CD4-positive, alpha-beta T cell (primary cell): ENCODE results near the gene DYRK1A. TPM values are rescaled to one million over a fixed set of nuclear protein-coding genes. Genes with fewer than 3 reads are reported as not detected.

Source experiments
- ATAC-seq: fragments of 200-7000 bp; cut with Tn5 transposase; one replicate; pipeline ENCODE4 v1.10.0; 2022; ENCODE audit warnings: mild to moderate bottlenecking; ENCODE audit not compliant: poor library complexity
- CTCF ChIA-PET: fragments of 350-600 bp; sonication (Branson Sonifier 250); formaldehyde crosslinking; loops from one replicate; lab custom pipeline; 2021; ENCODE audit warnings: antibody characterized with exemption, inconsistent platforms; lab: Charles Lee
- POLR2A ChIA-PET: fragments of 350-600 bp; sonication (Branson Sonifier 250); formaldehyde crosslinking; loops from one replicate; lab custom pipeline; 2021; ENCODE audit warnings: antibody characterized with exemption, inconsistent platforms; lab: Charles Lee
- DNase-seq, 14 experiments: peaks; one replicate each; pipeline ENCODE4 v3.0.0-alpha.2; 2013 to 2020; ENCODE audit warnings: mixed read lengths in 2 of 14
- H3K27ac ChIP-seq, 2 donors: one replicate each; pipeline versions ENCODE4 v1.5.1 to v1.7.0; 2013; ENCODE audit warnings: low read length in 2 of 2, low read depth in 1 of 2, mild to moderate bottlenecking in 1 of 2
- H3K27me3 ChIP-seq, 2 experiments: 1 replicate in 1 of 2; 2 replicates in 1 of 2; pipeline versions ENCODE4 v1.6.1 to v1.7.0; 2013; ENCODE audit warnings: low read length in 2 of 2, control low read depth in 1 of 2, mild to moderate bottlenecking in 1 of 2, moderate library complexity in 1 of 2; ENCODE audit not compliant: insufficient read depth in 2 of 2, control insufficient read depth in 1 of 2
- H3K36me3 ChIP-seq: one replicate; pipeline ENCODE4 v1.6.1; 2013; ENCODE audit warnings: low read length, control low read depth; ENCODE audit not compliant: insufficient read depth
- H3K4me1 ChIP-seq: one replicate; pipeline ENCODE4 v1.6.1; 2013; ENCODE audit warnings: low read length, control low read depth; ENCODE audit not compliant: insufficient read depth
- H3K4me3 ChIP-seq: one replicate; pipeline ENCODE4 v1.5.1; 2013; ENCODE audit warnings: mild to moderate bottlenecking, low read length, moderate library complexity
- H3K9me3 ChIP-seq, 2 experiments: 1 replicate in 1 of 2; 2 replicates in 1 of 2; pipeline versions ENCODE4 v1.6.1 to v1.7.0; 2013; ENCODE audit warnings: low read length in 2 of 2, mild to moderate bottlenecking in 2 of 2, control low read depth in 1 of 2, moderate library complexity in 1 of 2; ENCODE audit not compliant: control insufficient read depth in 1 of 2, insufficient read depth in 1 of 2
- H3K27ac Mint-ChIP-seq: one replicate; pipeline ENCODE4 v1.8.0; 2020; ENCODE audit warnings: mixed read lengths
- H3K27me3 Mint-ChIP-seq: one replicate; pipeline ENCODE4 v1.8.0; 2021; ENCODE audit warnings: mixed read lengths
- H3K36me3 Mint-ChIP-seq: one replicate; pipeline ENCODE4 v1.8.0; 2021; ENCODE audit warnings: low read depth, mixed read lengths
- H3K4me1 Mint-ChIP-seq: one replicate; pipeline ENCODE4 v1.8.0; 2021; ENCODE audit warnings: low read depth, mixed read lengths
- H3K4me3 Mint-ChIP-seq: one replicate; pipeline ENCODE4 v1.8.0; 2020; ENCODE audit warnings: mild to moderate bottlenecking, mixed read lengths
- H3K9me3 Mint-ChIP-seq: one replicate; pipeline ENCODE4 v1.8.0; 2020; ENCODE audit warnings: mixed read lengths
- CTCF ChIP-seq: fragments of 200-600 bp; IDR thresholded peaks from one replicate; pipeline ENCODE4 v1.8.0; 2022; ENCODE audit warnings: antibody characterized with exemption, mild to moderate bottlenecking
- intact Hi-C, 2 experiments: fragments of 100-400 bp; cut with DNase I in 1 of 2; cut with micrococcal nuclease in 1 of 2; formaldehyde crosslinking; loops; one replicate each; pipeline versions ENCODE4 v1.15.1 to v1.9.0; 2023 to 2025; cut with DNase I, micrococcal nuclease
- total RNA-seq, 174 experiments: library from RNA in 2 of 174; stranded (reverse) in 2 of 174; gene quantifications; one replicate each; pipeline ENCODE4 v1.2.3 and lab custom pipeline; 2021 to 2026

The DYRK1A gene
- total RNA-seq, 2 experiments from 2014 or later: 135 to 145 TPM

GRCh38 chr21:37386151-37386550, 19.6 kb downstream of the DYRK1A start:
- peaks cover 63% of the 10 kb centered on the region for H3K4me1 ChIP-seq
- no peak for ATAC-seq
- H3K27ac ChIP-seq: no peak overlapping the region
- POLR2A ChIA-PET: interaction anchor here (0.9 to 2.7 kb wide), 3 partner anchors 14 to 22 kb away, joined by 3 to 8 read pairs (median 3); no protein-coding TSS in a partner anchor
- H3K4me3 Mint-ChIP-seq: peak overlapping the region; percentile 44
- intact Hi-C loops: loop anchor here in 1 of 2 experiments (5.0 kb wide), 1 partner anchor 46 kb away; no protein-coding TSS in a partner anchor
- TF ChIP-seq CTCF: no peak
- H3K9me3 ChIP-seq: no peaks in the 10 kb centered on the region
- no peaks in the 10 kb centered on the region for H3K27me3 ChIP-seq
- H3K4me1 Mint-ChIP-seq: peaks cover 92% of the 10 kb centered on the region
- no peak overlapping the region for H3K4me3 ChIP-seq
- no peak overlapping the region for H3K27ac Mint-ChIP-seq
- H3K9me3 Mint-ChIP-seq: peaks cover 2% of the 10 kb centered on the region
- H3K27me3 Mint-ChIP-seq: no peaks in the 10 kb centered on the region
- CTCF ChIA-PET: interaction anchor here (1.2 kb wide), 1 partner anchor 10 kb away, joined by 3 read pairs; no protein-coding TSS in a partner anchor
- H3K36me3 Mint-ChIP-seq: peaks cover 16% of the 10 kb centered on the region
- no peaks in the 10 kb centered on the region for H3K36me3 ChIP-seq
- DNase-seq: no peak

- peaks cover 70% of the 10 kb centered on the region for H3K4me1 ChIP-seq
- peak overlapping the region; percentile 44 for H3K4me3 Mint-ChIP-seq
Observed at GRCh38 chr21:37389456-37389855, 22.9 kb downstream of the DYRK1A start.

GRCh38 chr21:37391666-37392065, 25.1 kb downstream of the DYRK1A start:
- ChIA-PET POLR2A (interaction anchor here (0.8 to 1.8 kb wide), 2 partner anchors 9 to 20 kb away, joined by 3 to 5 read pairs; no protein-coding TSS in a partner anchor), CTCF (interaction anchor here (0.8 to 1.3 kb wide), 3 partner anchors 10 to 72 kb away, joined by 3 to 4 read pairs (median 4); no protein-coding TSS in a partner anchor)
- TF ChIP-seq CTCF: no peak
- Mint-ChIP-seq H3K4me3 (peak overlapping the region; percentile 2), H3K4me1 (peaks cover 87% of the 10 kb centered on the region), H3K27ac (peak overlapping the region; percentile 0), H3K36me3 (peaks cover 6% of the 10 kb centered on the region), H3K9me3 (no peaks in the 10 kb centered on the region), H3K27me3 (no peaks in the 10 kb centered on the region)
- Histone ChIP-seq H3K4me3 (no peak overlapping the region), H3K27me3 (no peaks in the 10 kb centered on the region), H3K27ac (no peak overlapping the region), H3K4me1 (peaks cover 70% of the 10 kb centered on the region), H3K36me3 (no peaks in the 10 kb centered on the region), H3K9me3 (no peaks in the 10 kb centered on the region)
- intact Hi-C loops: loop anchor here in 1 of 2 experiments (2.0 kb wide), 1 partner anchor 13 kb away; no protein-coding TSS in a partner anchor
- ATAC-seq (no peak), DNase-seq (no peak)

More at GRCh38 chr21:37389456-37389855, 22.9 kb downstream of the DYRK1A start:
- H3K27ac Mint-ChIP-seq: peak overlapping the region; percentile 37
- ChIA-PET POLR2A (no interaction called here), CTCF (interaction anchor here (0.6 kb wide), 1 partner anchor 12 kb away, joined by 3 read pairs; no protein-coding TSS in a partner anchor)
- no peaks in the 10 kb centered on the region for H3K27me3 Mint-ChIP-seq
- H3K27ac ChIP-seq: no peak overlapping the region
- no peaks in the 10 kb centered on the region for H3K9me3 ChIP-seq
- H3K27me3 ChIP-seq: no peaks in the 10 kb centered on the region
- H3K36me3 Mint-ChIP-seq: peaks cover 12% of the 10 kb centered on the region
- no peak for ATAC-seq
- H3K9me3 Mint-ChIP-seq: no peaks in the 10 kb centered on the region
- no peak for TF ChIP-seq CTCF
- intact Hi-C loops: loop anchor here in 1 of 2 experiments (5.0 kb wide), 1 partner anchor 43 kb away; no protein-coding TSS in a partner anchor
- H3K36me3 ChIP-seq: no peaks in the 10 kb centered on the region
- no peak for DNase-seq
- peaks cover 89% of the 10 kb centered on the region for H3K4me1 Mint-ChIP-seq
- no peak overlapping the region for H3K4me3 ChIP-seq
